ENCODE results near the gene TMPRSS11D. TPM values are rescaled to one million over a fixed set of nuclear protein-coding genes. Genes with fewer than 3 reads are reported as not detected.

TMPRSS11D gene
- total RNA-seq, 2 experiments from 2014 or later = not detected

DNA sequence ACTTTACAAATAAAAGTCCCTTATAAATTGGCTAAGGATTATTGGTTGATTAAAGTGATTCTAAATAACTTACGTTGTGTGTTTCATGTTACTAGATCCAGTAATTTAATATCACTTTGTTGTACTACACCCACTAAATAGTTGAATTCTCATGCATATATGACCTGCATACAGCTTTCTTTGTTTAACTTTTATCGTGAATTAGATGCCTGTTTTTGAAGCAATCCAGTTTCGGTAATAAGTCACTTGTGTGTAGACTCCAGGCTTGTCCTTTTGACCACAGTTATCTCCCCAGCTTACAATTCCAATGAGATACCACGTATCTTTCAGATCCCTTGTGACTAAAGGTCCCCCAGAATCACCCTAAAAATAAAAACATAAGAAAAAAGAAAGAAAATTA lies 27.3 kb upstream of the TMPRSS11D start:
- no peak for DNase-seq
- CTCF ChIA-PET = interaction anchor here (0.7 to 3.9 kb wide), 12 partner anchors 10 to 367 kb away, joined by 3 to 20 read pairs (median 5); partner anchors contain the start of gene TMPRSS11D
- intact Hi-C loops (cut with micrococcal nuclease) = loop anchor here (10.0 kb wide), 1 partner anchor 464 kb away; no protein-coding TSS in a partner anchor
- no peaks in the 10 kb centered on the region for H3K36me3 Mint-ChIP-seq (ENCODE audit: low read depth)
- H3K4me1 Mint-ChIP-seq (ENCODE audit: low read depth) = no peaks in the 10 kb centered on the region
- no peak overlapping the region for H3K4me3 Mint-ChIP-seq
- H3K27ac Mint-ChIP-seq = no peak overlapping the region
- no peaks in the 10 kb centered on the region for H3K9me3 Mint-ChIP-seq
- H3K27me3 Mint-ChIP-seq (ENCODE audit: low read depth) = peaks cover 4% of the 10 kb centered on the region

GRCh38 chr4:67910585-67910905 lies 26.7 kb upstream of the TMPRSS11D start:
- Mint-ChIP-seq H3K4me3 (no peak overlapping the region), H3K27me3 (ENCODE audit: low read depth) (peaks cover 2% of the 10 kb centered on the region), H3K27ac (no peak overlapping the region), H3K4me1 (ENCODE audit: low read depth) (no peaks in the 10 kb centered on the region), H3K9me3 (no peaks in the 10 kb centered on the region), H3K36me3 (ENCODE audit: low read depth) (no peaks in the 10 kb centered on the region)
- CTCF ChIA-PET = interaction anchor here (0.7 to 3.9 kb wide), 13 partner anchors 10 to 366 kb away, joined by 3 to 20 read pairs (median 5); partner anchors contain the start of gene TMPRSS11D
- intact Hi-C loops (cut with micrococcal nuclease) = loop anchor here (1.0 to 10.0 kb wide), 4 partner anchors 38 to 464 kb away; no protein-coding TSS in a partner anchor
- no peak for DNase-seq

DNA sequence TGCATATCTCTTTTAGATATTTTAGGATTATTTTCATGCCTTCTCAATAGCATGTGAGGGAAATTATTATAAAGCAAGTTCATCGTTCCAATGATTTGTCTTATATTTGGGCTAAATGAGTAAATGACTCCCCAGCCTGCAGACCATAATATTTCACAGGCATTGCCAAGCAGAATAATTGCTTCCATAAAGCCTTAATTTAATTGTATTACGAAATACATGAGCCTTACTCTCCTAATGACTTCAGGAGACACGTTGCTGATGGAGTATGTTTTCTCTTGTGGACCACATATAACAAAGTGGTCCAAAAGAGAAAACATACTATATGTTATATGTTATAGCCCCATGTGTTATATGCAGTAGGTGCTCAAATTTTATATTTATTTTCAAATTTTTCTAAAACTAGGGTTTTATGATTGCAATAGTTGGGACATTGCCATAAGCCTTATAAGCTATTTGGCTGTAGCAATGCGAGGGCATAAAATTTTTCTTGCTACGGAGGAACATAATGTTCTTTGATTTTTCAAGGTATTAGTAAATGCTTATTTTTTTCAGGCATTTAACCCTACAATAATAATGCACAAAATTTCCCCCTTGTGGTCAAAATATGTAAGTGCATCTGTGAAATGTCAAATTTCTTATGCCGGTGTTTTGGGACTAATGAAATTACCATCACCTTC lies 26.2 kb upstream of the TMPRSS11D start:
- intact Hi-C loops (cut with micrococcal nuclease) = loop anchor here (1.0 to 10.0 kb wide), 4 partner anchors 38 to 465 kb away; no protein-coding TSS in a partner anchor
- H3K36me3 Mint-ChIP-seq (ENCODE audit: low read depth) = no peaks in the 10 kb centered on the region
- no peaks in the 10 kb centered on the region for H3K9me3 Mint-ChIP-seq
- no peak overlapping the region for H3K27ac Mint-ChIP-seq
- H3K4me3 Mint-ChIP-seq = no peak overlapping the region
- CTCF ChIA-PET = interaction anchor here (0.7 to 3.9 kb wide), 11 partner anchors 8 to 366 kb away, joined by 3 to 20 read pairs (median 5); no protein-coding TSS in a partner anchor
- DNase-seq = no peak
- no peaks in the 10 kb centered on the region for H3K4me1 Mint-ChIP-seq (ENCODE audit: low read depth)
- peaks cover 2% of the 10 kb centered on the region for H3K27me3 Mint-ChIP-seq (ENCODE audit: low read depth)

DNA sequence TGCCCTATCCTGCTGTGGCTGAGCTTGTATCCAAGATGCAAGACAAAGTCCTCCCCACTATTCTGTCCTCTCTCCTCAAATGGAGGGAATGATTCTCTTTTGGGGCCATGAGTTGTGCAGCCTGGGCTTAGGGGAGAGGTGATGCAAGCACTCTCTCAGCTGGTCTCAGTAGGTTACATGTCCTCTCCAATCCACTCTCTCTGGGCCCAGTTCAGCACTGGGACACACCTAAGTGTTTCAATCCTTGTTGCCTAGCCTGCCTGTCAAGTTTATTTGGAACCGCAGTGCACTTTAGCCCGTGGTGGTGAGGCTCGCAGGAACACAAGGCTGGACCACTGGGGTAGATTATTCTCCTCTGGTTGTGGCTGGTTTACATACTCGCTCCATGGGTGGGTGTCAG lies 23.8 kb upstream of the TMPRSS11D start:
- H3K27ac Mint-ChIP-seq = no peak overlapping the region
- no peaks in the 10 kb centered on the region for H3K9me3 Mint-ChIP-seq
- H3K4me3 Mint-ChIP-seq = no peak overlapping the region
- H3K36me3 Mint-ChIP-seq (ENCODE audit: low read depth) = no peaks in the 10 kb centered on the region
- CTCF ChIA-PET = interaction anchor here (0.6 kb wide), 1 partner anchor 152 kb away, joined by 4 read pairs; no protein-coding TSS in a partner anchor
- H3K4me1 Mint-ChIP-seq (ENCODE audit: low read depth) = no peaks in the 10 kb centered on the region
- intact Hi-C loops (cut with micrococcal nuclease) = no loop called here
- H3K27me3 Mint-ChIP-seq (ENCODE audit: low read depth) = peaks cover 2% of the 10 kb centered on the region
- no peak for DNase-seq

DNA sequence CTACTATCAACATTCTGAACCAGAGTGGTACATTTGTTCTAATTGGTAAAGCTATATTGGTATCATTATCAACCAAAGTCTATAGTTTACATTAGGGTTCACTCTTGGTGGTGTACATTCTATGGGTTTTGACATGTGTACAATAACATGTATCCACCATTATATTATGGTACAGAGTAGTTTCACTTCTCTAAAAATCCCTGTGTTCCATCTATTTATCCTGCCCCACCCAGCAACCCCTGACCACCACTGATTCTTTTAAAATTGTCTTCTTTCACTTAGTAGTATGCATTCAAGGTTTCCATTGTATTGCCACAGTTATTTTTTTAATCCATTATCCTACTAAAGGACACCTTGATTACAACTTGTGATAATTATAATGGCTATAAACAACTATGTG lies 15.3 kb upstream of the TMPRSS11D start:
- no peak overlapping the region for H3K27ac Mint-ChIP-seq
- no peak for DNase-seq
- H3K4me1 Mint-ChIP-seq (ENCODE audit: low read depth) = no peaks in the 10 kb centered on the region
- intact Hi-C loops (cut with micrococcal nuclease) = no loop called here
- no peaks in the 10 kb centered on the region for H3K36me3 Mint-ChIP-seq (ENCODE audit: low read depth)
- CTCF ChIA-PET = interaction anchor here (1.5 kb wide), 1 partner anchor 152 kb away, joined by 4 read pairs; no protein-coding TSS in a partner anchor
- no peaks in the 10 kb centered on the region for H3K27me3 Mint-ChIP-seq (ENCODE audit: low read depth)
- H3K9me3 Mint-ChIP-seq = no peaks in the 10 kb centered on the region
- no peak overlapping the region for H3K4me3 Mint-ChIP-seq

DNA sequence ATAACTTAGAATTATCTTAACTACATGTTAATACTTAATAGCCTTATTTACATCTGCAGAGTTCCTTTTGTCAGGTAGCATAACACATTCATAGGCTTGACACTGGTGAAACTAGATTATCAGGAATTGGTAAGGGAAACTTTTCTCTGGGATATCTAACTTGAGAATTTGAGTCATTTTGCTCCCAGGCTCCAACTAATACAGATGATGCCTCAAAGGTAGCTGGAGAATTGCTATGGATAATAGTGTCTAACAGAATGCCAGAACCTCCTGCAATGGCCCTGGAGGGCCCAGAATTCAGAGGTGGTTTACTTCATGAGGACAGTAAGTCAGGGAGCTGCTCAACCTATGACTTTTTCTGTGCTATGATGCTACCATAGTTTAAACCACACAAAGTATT lies 13.9 kb upstream of the TMPRSS11D start:
- H3K4me3 Mint-ChIP-seq = no peak overlapping the region
- intact Hi-C loops (cut with micrococcal nuclease) = no loop called here
- no peak overlapping the region for H3K27ac Mint-ChIP-seq
- no peaks in the 10 kb centered on the region for H3K4me1 Mint-ChIP-seq (ENCODE audit: low read depth)
- H3K9me3 Mint-ChIP-seq = no peaks in the 10 kb centered on the region
- CTCF ChIA-PET = interaction anchor here (0.6 kb wide), 1 partner anchor 12 kb away, joined by 3 read pairs; no protein-coding TSS in a partner anchor
- no peak for DNase-seq
- H3K36me3 Mint-ChIP-seq (ENCODE audit: low read depth) = no peaks in the 10 kb centered on the region
- H3K27me3 Mint-ChIP-seq (ENCODE audit: low read depth) = no peaks in the 10 kb centered on the region

DNA sequence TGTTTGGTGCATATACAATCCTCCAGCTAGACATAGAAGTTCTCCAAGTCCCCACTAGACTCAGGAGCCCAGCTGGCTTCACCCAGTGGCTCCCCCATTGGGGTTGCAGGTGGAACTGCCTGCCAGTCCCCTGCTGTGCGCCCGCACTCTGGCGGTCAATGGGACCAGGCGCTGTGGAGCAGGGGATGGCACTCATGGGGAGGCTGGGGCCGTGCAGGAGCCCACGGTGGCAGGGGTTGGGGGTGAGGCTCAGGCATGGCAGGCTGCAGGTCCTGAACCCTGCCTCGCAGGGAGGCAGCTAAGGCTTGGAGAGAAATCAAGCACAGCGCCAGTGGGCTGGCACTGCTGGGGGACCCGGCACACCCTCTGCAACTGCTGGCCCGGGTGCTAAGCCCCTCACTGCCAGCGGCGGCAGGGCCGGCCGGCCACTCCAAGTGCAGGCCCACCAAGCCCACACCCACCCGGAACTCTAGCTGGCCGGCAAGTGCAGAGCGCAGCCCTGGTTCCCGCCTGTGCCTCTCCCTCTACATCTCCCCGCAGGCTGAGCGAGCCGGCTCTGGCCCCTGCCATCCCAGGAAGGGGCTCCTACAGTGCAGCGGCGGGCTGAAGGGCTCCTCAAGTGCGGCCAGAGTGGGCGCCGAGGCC lies 12.7 kb upstream of the TMPRSS11D start:
- Mint-ChIP-seq H3K4me1 (ENCODE audit: low read depth) (no peaks in the 10 kb centered on the region), H3K4me3 (no peak overlapping the region), H3K27me3 (ENCODE audit: low read depth) (no peaks in the 10 kb centered on the region), H3K36me3 (ENCODE audit: low read depth) (no peaks in the 10 kb centered on the region), H3K27ac (no peak overlapping the region), H3K9me3 (no peaks in the 10 kb centered on the region)
- CTCF ChIA-PET = interaction anchor here (1.0 kb wide), 1 partner anchor 150 kb away, joined by 3 read pairs; no protein-coding TSS in a partner anchor
- intact Hi-C loops (cut with micrococcal nuclease) = no loop called here
- DNase-seq = no peak

DNA sequence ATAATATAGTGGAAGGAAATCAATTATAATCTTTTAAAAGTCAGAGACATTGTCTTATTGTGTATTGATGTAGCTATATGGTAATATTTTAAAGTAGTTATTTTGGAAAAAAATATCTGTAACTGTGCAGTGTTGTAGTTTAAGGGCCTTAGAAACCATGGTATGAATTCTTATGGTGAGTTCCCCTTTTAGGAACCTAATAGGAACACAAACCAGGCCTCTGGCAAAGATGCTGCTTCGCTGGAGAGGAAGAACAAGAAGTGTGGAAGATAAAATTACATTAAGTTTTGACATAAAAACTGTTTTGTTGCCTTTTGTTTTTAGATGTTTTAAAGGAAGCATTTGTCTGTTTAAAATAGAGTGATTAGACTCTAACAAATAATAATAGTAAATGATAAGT lies 10.9 kb upstream of the TMPRSS11D start:
- no peak overlapping the region for H3K4me3 Mint-ChIP-seq
- no peak for DNase-seq
- no peak overlapping the region for H3K27ac Mint-ChIP-seq
- no peaks in the 10 kb centered on the region for H3K4me1 Mint-ChIP-seq (ENCODE audit: low read depth)
- CTCF ChIA-PET = no interaction called here
- no peaks in the 10 kb centered on the region for H3K27me3 Mint-ChIP-seq (ENCODE audit: low read depth)
- intact Hi-C loops (cut with micrococcal nuclease) = no loop called here
- H3K9me3 Mint-ChIP-seq = no peaks in the 10 kb centered on the region
- no peaks in the 10 kb centered on the region for H3K36me3 Mint-ChIP-seq (ENCODE audit: low read depth)

- Mint-ChIP-seq H3K36me3 (ENCODE audit: low read depth) (no peaks in the 10 kb centered on the region), H3K4me1 (ENCODE audit: low read depth) (no peaks in the 10 kb centered on the region), H3K4me3 (no peak overlapping the region), H3K9me3 (no peaks in the 10 kb centered on the region), H3K27ac (no peak overlapping the region), H3K27me3 (ENCODE audit: low read depth) (no peaks in the 10 kb centered on the region)
- CTCF ChIA-PET = interaction anchor here (1.0 to 2.0 kb wide), 2 partner anchors 18 to 282 kb away, joined by 3 to 5 read pairs; no protein-coding TSS in a partner anchor
- intact Hi-C loops (cut with micrococcal nuclease) = no loop called here
- no peak for DNase-seq
Measured at GRCh38 chr4:67892905-67893304, 9.1 kb upstream of the TMPRSS11D start.

DNA sequence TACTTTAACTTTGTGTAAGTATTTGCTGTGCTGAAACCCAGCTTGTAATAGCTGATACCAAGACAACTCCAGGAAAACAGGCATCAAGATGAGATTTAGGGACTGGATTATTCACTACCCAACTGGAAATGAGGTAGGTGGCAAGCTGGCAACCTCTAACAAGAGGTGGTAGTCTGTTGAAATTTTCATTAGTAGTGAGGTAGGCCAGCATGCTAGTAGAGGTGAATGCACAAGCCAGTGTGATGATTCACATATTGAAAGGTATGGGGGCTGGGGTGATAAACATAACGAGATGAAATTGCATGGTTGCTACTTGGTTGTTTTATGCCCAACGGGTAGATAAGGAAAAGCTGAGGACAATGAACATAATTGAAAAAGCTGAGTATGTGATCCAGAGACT lies 8.5 kb upstream of the TMPRSS11D start:
- Mint-ChIP-seq H3K36me3 (ENCODE audit: low read depth) (no peaks in the 10 kb centered on the region), H3K4me1 (ENCODE audit: low read depth) (no peaks in the 10 kb centered on the region), H3K27me3 (ENCODE audit: low read depth) (no peaks in the 10 kb centered on the region), H3K9me3 (no peaks in the 10 kb centered on the region), H3K27ac (no peak overlapping the region), H3K4me3 (no peak overlapping the region)
- no peak for DNase-seq
- CTCF ChIA-PET = interaction anchor here (1.0 to 2.0 kb wide), 2 partner anchors 19 to 283 kb away, joined by 3 to 5 read pairs; no protein-coding TSS in a partner anchor
- intact Hi-C loops (cut with micrococcal nuclease) = no loop called here

- DNase-seq = no peak
- CTCF ChIA-PET = interaction anchor here (2.0 kb wide), 1 partner anchor 19 kb away, joined by 5 read pairs; no protein-coding TSS in a partner anchor
- Mint-ChIP-seq H3K9me3 (no peaks in the 10 kb centered on the region), H3K4me1 (ENCODE audit: low read depth) (no peaks in the 10 kb centered on the region), H3K27ac (no peak overlapping the region), H3K4me3 (no peak overlapping the region), H3K27me3 (ENCODE audit: low read depth) (no peaks in the 10 kb centered on the region), H3K36me3 (ENCODE audit: low read depth) (no peaks in the 10 kb centered on the region)
- intact Hi-C loops (cut with micrococcal nuclease) = no loop called here
Measured at GRCh38 chr4:67891645-67892044, 7.8 kb upstream of the TMPRSS11D start.

GRCh38 chr4:67886281-67886680 lies 2.5 kb upstream of the TMPRSS11D start:
- peaks cover 6% of the 10 kb centered on the region for H3K27me3 Mint-ChIP-seq (ENCODE audit: low read depth)
- no peak overlapping the region for H3K4me3 Mint-ChIP-seq
- no peak for DNase-seq
- no peaks in the 10 kb centered on the region for H3K9me3 Mint-ChIP-seq
- no peaks in the 10 kb centered on the region for H3K4me1 Mint-ChIP-seq (ENCODE audit: low read depth)
- H3K27ac Mint-ChIP-seq = no peak overlapping the region
- H3K36me3 Mint-ChIP-seq (ENCODE audit: low read depth) = no peaks in the 10 kb centered on the region
- CTCF ChIA-PET = no interaction called here
- intact Hi-C loops (cut with micrococcal nuclease) = no loop called here

All from activated naive CD4-positive, alpha-beta T cell treated with anti-CD3 and anti-CD28 coated beads for 36 hours (primary cell).